Astrocyte of the cerebellum (primary cell): ENCODE data around the gene MYH7B.

Experiments
- DNase-seq: peaks from one replicate; pipeline ENCODE4 v3.0.0-alpha.2; 2011; ENCODE audit warnings: low read depth
- H3K4me3 ChIP-seq: 2 replicates; pipeline ENCODE4 v1.5.1; 2011; ENCODE audit warnings: mild to moderate bottlenecking, low read depth, low read length, moderate library complexity
- CTCF ChIP-seq: IDR thresholded peaks from 2 replicates; pipeline ENCODE4 v1.5.1; 2012; ENCODE audit warnings: low read length, low read depth, moderate library complexity, mild to moderate bottlenecking; ENCODE audit errors: missing control alignments
- in situ Hi-C: cut with HindIII; loops from 2 replicates; pipeline ENCODE4 v1.10.0; 2017; ENCODE audit warnings: low sequenced_read_pairs

Gene MYH7B

GRCh38 chr20:34956751-34957472 lies 1.2 kb downstream of the MYH7B start:
- in situ Hi-C loops = no loop called here
- TF ChIP-seq CTCF = no peak
- no peak for DNase-seq
- no peak overlapping the region for H3K4me3 ChIP-seq

- no peak for DNase-seq
- in situ Hi-C loops = no loop called here
- H3K4me3 ChIP-seq = no peak overlapping the region
- no peak for TF ChIP-seq CTCF
Measured at GRCh38 chr20:34964486-34964885, 8.8 kb downstream of the MYH7B start.

GRCh38 chr20:34965051-34965450 lies 9.4 kb downstream of the MYH7B start:
- TF ChIP-seq CTCF = no peak
- DNase-seq = no peak
- in situ Hi-C loops = no loop called here
- no peak overlapping the region for H3K4me3 ChIP-seq

- no peak for TF ChIP-seq CTCF
- DNase-seq = no peak
- in situ Hi-C loops = no loop called here
- H3K4me3 ChIP-seq = no peak overlapping the region
Measured at GRCh38 chr20:34967421-34967820, 11.8 kb downstream of the MYH7B start.

- H3K4me3 ChIP-seq = no peak overlapping the region
- TF ChIP-seq CTCF = no peak
- no peak for DNase-seq
- in situ Hi-C loops = no loop called here
Measured at GRCh38 chr20:34968042-34968775, 12.5 kb downstream of the MYH7B start.

- in situ Hi-C loops = no loop called here
- DNase-seq = no peak
- no peak for TF ChIP-seq CTCF
- no peak overlapping the region for H3K4me3 ChIP-seq
Measured at GRCh38 chr20:34970193-34970840, 14.6 kb downstream of the MYH7B start.
